CD4-positive, alpha-beta T cell treated with Interferon gamma for 1 hour (primary cell): Measurements from ENCODE around the gene GP1BB.
A peak's percentile ranks its signal among the peaks of the same experiment; 100 is the strongest.

ENCODE experiments used
- DNase-seq: peaks from one replicate; pipeline ENCODE4 v3.0.0-alpha.2; 2020

GP1BB gene

GRCh38 chr22:19727310-19728150 lies 4.2 kb downstream of the GP1BB start:
- no peak for DNase-seq

- DNase-seq = no peak
Observed at GRCh38 chr22:19728271-19728670, 4.9 kb downstream of the GP1BB start.

GRCh38 chr22:19728836-19729235 lies 5.5 kb downstream of the GP1BB start:
- no peak for DNase-seq

- no peak for DNase-seq
Observed at GRCh38 chr22:19729507-19729906, 6.2 kb downstream of the GP1BB start.

DNA sequence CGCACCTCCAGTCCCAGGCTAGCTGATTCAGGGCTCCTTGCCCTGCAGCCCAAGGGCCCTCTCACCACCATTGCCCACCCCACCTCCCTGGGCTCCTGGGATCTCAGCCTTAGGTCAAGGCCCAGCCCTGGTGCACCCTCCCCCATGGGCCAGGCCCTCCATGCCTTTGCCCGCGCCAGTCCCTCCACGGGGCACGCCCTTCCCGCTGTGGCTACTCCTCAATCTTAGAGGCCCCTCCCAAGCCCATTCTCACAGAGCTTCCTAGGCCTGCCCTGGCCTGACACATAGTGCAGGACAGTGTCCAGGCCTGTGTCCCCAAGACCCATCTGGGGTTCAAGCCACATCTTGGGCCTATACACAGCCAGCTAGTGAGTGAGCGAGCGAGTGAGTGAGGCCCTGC lies 6.9 kb downstream of the GP1BB start:
- no peak for DNase-seq

- DNase-seq = peak; percentile 73
Observed at GRCh38 chr22:19730655-19731360, 7.5 kb downstream of the GP1BB start.

DNA sequence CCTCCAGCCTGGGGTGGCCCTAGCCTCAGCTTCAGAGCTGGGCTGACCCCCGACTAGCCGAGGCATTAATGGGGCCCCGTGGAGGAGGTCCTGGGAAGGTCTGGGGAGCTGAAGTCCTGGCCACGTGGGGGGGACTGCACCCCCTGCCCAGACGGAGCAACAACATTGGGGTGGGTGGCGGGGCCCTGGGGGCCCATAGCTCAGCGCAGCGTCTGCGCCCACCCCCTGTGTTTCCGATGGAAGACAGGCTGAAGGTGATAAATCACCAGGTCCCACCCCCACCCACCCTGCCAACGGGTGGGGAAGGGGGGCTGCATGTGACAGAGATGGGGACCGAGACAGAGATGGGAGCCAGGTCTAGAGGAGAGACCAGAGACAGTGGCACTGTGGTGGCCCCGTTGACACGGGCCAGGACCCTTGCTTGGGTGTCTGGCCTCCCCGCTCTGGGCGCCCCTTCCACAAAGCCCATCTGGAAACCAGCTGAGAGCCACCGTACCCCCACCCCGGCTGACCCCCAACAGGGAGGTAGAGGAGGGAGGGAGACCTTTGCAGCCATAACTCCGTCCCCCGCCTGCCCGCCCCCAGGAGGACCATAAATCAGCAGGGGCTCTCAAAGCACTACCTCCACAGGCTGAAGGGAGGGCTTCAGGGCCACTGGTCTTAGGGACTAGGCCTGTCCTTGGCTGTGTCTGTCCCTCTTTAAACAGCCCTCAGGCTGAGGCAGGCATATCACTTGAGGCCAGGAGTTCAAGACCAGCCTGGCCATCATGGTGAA lies 8.2 kb downstream of the GP1BB start:
- DNase-seq = no peak

DNA sequence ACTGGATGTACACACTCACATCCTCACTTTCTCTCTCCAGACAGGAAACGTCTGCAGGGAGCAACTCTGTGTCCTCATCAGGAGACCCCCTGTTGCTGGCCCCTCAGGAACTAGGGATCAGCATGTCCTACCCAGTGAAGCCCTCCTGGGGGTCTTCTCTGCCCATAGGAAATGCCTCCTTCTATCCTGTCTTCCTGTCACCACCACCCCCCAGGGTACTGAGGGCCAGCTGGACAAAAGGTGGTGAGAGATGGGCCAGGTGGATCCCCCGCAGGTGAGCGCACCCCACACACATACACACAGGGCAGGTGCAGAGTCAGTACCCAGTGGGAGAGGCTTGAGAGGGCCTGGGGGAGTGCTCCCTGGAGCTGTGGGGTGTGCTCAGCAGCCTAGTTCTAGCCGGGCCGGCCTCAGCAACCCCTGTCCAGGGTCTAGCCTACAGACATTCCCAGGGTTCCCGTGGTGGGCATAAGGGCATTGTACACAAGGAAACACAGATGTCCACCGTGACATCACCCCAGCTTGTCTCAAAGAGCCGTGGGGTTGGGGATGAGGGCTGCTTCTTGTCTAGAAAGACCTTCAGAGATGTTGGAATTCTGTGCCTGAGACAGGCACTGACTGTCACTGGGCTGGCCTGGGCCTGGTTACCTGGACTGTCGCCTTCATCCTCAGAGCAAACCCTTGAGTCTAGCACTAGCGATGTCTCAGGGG lies 9.2 kb downstream of the GP1BB start:
- DNase-seq = no peak

DNA sequence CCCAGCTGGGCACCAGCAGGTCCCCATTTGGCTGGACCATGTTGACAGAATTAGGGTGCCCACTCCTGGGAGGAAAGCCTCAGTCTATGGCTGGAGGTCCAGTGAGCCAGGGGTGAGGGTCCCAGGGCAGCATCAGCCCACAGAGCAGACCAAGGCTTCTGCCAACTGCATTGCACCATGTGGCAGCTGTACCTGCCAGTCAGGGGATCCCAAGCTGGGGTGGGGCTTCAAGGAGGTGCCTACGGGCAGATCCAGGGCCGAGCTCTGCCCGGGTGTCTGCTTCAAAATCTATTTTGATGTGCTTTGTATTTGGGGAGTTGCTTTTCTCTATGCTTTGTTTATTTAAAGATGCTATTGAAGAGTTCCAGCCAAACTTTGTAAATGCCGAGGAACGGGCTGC lies 10.4 kb downstream of the GP1BB start:
- DNase-seq = no peak

GRCh38 chr22:19734163-19734562 lies 10.8 kb downstream of the GP1BB start:
- no peak for DNase-seq

DNA sequence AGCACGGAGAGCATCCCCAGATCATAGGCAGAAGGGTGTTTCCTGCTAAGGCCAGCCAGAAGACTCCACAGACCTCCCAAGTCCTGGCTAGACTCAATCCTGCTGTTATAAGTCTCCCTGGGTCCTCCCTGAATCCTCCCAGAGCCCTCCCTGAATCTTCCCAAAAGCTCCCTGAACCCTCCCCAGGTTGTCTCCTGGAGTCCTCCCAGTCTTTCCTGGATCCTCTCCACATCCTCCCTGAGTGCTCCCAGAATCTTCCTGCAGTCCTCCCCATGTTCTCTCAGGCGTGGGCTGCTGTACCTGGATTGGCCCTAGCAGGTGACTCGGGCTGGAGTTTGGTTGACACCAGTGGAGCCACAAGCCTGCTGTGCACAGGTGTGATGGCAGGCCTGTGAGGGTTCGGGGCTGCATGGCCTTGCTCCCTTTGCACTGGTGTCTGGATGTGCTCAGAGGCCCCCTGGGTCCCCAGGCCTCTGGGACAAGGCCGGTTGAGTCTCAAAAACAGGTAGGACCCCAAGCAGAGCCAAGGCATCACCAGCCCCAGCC lies 11.6 kb downstream of the GP1BB start:
- no peak for DNase-seq

GRCh38 chr22:19735665-19736510 lies 12.5 kb downstream of the GP1BB start:
- DNase-seq = no peak

DNA sequence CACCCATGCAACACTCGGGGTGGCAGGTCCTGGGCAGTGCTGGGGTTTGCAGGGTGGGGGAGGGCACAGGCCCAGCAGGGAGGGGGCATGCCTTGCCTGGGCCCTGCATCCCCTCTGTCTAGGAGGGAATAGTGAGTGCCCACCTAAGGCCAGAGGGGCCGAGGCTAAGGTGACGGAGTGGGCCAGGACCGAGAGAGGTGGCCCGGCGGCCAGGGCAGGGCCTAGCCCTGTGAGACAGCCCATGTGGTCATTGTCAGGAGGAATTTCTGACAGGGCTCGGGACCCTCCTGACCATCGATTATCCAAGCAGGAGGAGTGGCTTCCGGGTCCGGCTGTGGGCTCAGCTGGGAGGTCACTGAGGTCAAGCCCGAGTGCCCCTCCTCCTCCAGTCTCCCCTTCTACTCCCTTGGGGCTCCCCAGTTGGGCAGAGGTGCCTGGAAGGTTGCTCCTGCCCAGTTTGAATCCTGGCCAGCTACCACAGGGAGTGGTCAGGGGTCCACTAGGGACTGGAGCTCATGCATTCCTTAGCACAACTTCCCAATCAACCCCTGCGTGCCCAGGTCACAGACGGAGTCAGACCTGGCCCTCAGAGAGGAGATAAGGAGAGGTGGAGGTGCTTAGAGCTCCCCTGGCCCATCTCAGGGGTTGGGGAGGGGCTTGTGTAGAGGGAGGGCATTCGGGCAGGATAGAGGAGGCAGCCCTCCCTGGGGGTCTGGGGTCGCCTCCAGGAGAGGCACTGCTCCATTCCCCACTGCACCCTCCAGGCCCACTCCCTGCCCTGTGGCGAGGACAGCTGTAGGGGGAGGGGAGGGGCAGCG lies 14.7 kb downstream of the GP1BB start:
- DNase-seq = no peak

DNA sequence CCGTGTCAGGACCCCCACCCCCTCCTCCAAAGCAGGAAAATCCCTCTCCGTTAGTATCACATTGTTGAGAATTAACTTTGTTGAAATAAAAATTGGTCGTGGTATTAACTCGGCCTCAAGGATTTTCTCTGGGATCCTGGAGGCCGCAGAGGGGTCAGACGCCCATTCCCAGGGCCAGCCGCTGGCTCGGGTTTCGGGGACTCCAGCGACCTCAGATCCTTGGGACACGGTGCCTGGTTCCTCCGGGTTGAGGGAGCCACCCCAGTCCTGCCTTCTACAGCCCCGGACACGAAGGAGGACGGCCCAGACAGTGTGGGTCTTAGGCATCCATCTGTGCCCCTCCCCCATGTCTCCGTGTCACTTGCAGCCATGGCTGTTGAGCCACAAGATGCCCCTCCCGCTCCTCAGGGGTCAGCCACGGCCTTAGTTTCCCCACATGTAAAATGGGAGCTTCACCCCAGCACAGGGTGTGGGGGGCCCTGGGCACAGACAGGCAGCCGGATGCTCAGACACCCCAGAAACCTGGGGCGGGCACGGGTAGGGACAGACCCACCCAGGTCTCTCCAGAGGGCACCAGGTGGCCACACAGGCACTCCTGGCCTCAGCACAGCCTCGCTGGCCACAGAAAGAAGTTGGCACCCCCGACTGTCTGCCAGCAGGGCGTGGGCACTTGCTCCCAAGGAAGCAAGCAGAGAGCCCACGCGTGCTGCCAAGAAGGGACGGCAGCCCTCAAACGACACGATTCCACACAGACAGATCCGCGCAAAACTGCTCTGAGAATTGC lies 15.5 kb downstream of the GP1BB start:
- no peak for DNase-seq

GRCh38 chr22:19739448-19739895 lies 16.1 kb downstream of the GP1BB start:
- no peak for DNase-seq

DNA sequence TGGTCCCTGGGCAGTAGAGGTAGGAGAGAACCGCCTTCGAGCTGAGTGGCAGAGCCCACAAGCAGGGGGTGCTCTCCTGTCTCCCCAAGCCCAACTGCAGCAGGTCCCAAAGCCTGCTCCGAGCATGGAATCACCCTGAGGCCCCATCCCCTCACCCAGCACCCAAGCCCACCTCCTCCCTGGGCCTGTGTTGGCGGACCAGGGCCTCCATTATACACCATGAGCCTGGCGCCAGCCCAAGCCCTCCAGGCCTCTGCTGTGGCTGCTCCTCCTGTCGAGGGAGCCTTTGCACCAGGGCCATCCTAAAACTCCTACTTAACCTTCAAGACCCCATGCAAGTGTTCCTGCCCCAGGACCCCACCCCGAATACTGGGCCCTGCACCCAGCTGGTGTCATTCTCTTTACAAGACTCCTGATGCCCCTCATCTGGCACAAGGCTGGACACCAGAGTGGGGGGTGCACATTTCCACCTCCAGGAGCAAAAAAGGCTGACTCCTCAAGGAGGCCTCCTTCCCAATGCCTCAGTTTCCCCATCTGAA lies 16.6 kb downstream of the GP1BB start:
- no peak for DNase-seq

- no peak for DNase-seq
Observed at GRCh38 chr22:19740586-19740985, 17.2 kb downstream of the GP1BB start.

GRCh38 chr22:19741053-19741452 lies 17.7 kb downstream of the GP1BB start:
- DNase-seq = no peak
